Measurements from ENCODE around the gene TMEM72. TPM values are rescaled to one million over a fixed set of nuclear protein-coding genes. Genes with fewer than 3 reads are reported as not detected.
A peak's percentile ranks its signal among the peaks of the same experiment; 100 is the strongest.

TMEM72 gene
- total and polyA plus RNA-seq, 2 of the 13 experiments (the other 11 are each of a cell fraction or from before 2014, with no cell fraction given) = 0.04 TPM; not detected in 1

DNA sequence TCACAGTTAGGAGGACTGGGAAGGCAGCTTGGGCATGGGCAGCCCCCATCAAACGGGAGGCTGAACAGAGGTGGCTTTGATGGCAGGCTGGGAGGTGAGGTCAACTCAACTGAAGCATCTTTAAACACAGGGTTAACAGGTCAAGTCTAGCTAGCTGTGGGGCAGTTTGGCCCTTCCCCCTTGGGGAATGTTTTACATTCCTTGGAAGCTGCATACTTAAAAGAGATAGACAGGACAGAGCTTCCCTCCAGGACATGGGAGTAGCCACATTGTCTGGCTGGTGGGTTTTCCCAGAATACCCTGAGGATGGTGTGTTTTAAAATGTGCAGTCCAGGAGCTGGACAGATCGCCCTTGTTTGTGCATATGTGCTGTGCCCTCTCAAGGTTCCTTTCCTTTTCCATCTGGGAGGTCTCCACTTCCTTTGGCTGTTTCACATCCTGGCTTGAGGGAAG lies 41.7 kb downstream of the TMEM72 start (continued):
- TF ChIP-seq ZNF614 (CRISPR knock-in tag; IDR thresholded peaks at IDR 0.05; ENCODE audit: borderline replicate concordance) = 0 out of 2 replicates have a peak, but pooled peaks have one; percentile 36
- 0 out of 2 replicates have a peak, but pooled peaks have one; percentile 44 for TF ChIP-seq HMG20B (CRISPR knock-in tag; conservative IDR thresholded peaks at IDR 0.05)
- TF ChIP-seq NCOA2 (CRISPR knock-in tag; IDR thresholded peaks at IDR 0.05) = peak; percentile 81
- 0 out of 4 replicates have a peak, but pooled peaks of 1 of the 2 experiments have one; percentile 24 for TF ChIP-seq POLR2A (IDR thresholded peaks at IDR 0.05; ENCODE audit: insufficient read depth in 1 of 2, low read depth in 2 of 2, low read length in 2 of 2)
- TF ChIP-seq, protein P1, sequence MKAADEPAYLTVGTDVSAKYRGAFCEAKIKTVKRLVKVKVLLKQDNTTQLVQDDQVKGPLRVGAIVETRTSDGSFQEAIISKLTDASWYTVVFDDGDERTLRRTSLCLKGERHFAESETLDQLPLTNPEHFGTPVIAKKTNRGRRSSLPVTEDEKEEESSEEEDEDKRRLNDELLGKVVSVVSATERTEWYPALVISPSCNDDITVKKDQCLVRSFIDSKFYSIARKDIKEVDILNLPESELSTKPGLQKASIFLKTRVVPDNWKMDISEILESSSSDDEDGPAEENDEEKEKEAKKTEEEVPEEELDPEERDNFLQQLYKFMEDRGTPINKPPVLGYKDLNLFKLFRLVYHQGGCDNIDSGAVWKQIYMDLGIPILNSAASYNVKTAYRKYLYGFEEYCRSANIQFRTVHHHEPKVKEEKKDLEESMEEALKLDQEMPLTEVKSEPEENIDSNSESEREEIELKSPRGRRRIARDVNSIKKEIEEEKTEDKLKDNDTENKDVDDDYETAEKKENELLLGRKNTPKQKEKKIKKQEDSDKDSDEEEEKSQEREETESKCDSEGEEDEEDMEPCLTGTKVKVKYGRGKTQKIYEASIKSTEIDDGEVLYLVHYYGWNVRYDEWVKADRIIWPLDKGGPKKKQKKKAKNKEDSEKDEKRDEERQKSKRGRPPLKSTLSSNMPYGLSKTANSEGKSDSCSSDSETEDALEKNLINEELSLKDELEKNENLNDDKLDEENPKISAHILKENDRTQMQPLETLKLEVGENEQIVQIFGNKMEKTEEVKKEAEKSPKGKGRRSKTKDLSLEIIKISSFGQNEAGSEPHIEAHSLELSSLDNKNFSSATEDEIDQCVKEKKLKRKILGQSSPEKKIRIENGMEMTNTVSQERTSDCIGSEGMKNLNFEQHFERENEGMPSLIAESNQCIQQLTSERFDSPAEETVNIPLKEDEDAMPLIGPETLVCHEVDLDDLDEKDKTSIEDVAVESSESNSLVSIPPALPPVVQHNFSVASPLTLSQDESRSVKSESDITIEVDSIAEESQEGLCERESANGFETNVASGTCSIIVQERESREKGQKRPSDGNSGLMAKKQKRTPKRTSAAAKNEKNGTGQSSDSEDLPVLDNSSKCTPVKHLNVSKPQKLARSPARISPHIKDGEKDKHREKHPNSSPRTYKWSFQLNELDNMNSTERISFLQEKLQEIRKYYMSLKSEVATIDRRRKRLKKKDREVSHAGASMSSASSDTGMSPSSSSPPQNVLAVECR (CRISPR knock-in tag; IDR thresholded peaks at IDR 0.05; ENCODE audit: borderline replicate concordance) = no peak; the same call in 1 of the 2 replicates
- TF ChIP-seq SOX13 (IDR thresholded peaks at IDR 0.05) = no peak
- peak in 1 of 2 experiments; percentile 66; a peak in 2 of 4 replicates for TF ChIP-seq SOX13 (CRISPR knock-in tag; conservative IDR thresholded peaks at IDR 0.05 in 1 of 2, IDR thresholded peaks at IDR 0.05 in 1 of 2)
- peak; percentile 70 for TF ChIP-seq ZBTB7B (CRISPR knock-in tag; IDR thresholded peaks at IDR 0.05)
- TF ChIP-seq MED13 (CRISPR knock-in tag; IDR thresholded peaks at IDR 0.05) = no peak
- no peak for TF ChIP-seq FOXP1 (IDR thresholded peaks at IDR 0.05)
- TF ChIP-seq FOXP1 (CRISPR knock-in tag; IDR thresholded peaks at IDR 0.05) = 0 out of 2 replicates have a peak, but pooled peaks have one; percentile 26
- no peak for TF ChIP-seq ZNF343 (CRISPR knock-in tag; IDR thresholded peaks at IDR 0.05)
- TF ChIP-seq, protein P2, sequence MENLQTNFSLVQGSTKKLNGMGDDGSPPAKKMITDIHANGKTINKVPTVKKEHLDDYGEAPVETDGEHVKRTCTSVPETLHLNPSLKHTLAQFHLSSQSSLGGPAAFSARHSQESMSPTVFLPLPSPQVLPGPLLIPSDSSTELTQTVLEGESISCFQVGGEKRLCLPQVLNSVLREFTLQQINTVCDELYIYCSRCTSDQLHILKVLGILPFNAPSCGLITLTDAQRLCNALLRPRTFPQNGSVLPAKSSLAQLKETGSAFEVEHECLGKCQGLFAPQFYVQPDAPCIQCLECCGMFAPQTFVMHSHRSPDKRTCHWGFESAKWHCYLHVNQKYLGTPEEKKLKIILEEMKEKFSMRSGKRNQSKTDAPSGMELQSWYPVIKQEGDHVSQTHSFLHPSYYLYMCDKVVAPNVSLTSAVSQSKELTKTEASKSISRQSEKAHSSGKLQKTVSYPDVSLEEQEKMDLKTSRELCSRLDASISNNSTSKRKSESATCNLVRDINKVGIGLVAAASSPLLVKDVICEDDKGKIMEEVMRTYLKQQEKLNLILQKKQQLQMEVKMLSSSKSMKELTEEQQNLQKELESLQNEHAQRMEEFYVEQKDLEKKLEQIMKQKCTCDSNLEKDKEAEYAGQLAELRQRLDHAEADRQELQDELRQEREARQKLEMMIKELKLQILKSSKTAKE (CRISPR knock-in tag; IDR thresholded peaks at IDR 0.05; ENCODE audit: borderline replicate concordance) = no peak
- peak; percentile 81 for TF ChIP-seq PATZ1 (CRISPR knock-in tag; IDR thresholded peaks at IDR 0.05)
- no peak for TF ChIP-seq ZFP36L2 (CRISPR knock-in tag; IDR thresholded peaks at IDR 0.05)
- TF ChIP-seq SOX6 (IDR thresholded peaks at IDR 0.05) = no peak
- peak; percentile 29; the same call in 1 of the 2 replicates for TF ChIP-seq SOX6 (CRISPR knock-in tag; IDR thresholded peaks at IDR 0.05)
- TF ChIP-seq MAFK (conservative IDR thresholded peaks at IDR 0.05 in 1 of 2, IDR thresholded peaks at IDR 0.05 in 1 of 2; ENCODE audit: low read length in 2 of 2) = no peak
- TF ChIP-seq ZSCAN30 (CRISPR knock-in tag; IDR thresholded peaks at IDR 0.05) = no peak
- no peak for TF ChIP-seq PLRG1 (conservative IDR thresholded peaks at IDR 0.05)
- TF ChIP-seq HMGA1 (CRISPR knock-in tag; conservative IDR thresholded peaks at IDR 0.05) = no peak
- TF ChIP-seq, protein P3, sequence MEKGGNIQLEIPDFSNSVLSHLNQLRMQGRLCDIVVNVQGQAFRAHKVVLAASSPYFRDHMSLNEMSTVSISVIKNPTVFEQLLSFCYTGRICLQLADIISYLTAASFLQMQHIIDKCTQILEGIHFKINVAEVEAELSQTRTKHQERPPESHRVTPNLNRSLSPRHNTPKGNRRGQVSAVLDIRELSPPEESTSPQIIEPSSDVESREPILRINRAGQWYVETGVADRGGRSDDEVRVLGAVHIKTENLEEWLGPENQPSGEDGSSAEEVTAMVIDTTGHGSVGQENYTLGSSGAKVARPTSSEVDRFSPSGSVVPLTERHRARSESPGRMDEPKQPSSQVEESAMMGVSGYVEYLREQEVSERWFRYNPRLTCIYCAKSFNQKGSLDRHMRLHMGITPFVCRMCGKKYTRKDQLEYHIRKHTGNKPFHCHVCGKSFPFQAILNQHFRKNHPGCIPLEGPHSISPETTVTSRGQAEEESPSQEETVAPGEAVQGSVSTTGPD (CRISPR knock-in tag; IDR thresholded peaks at IDR 0.05) = no peak
- no peak for TF ChIP-seq ESRRA (CRISPR knock-in tag; IDR thresholded peaks at IDR 0.05; ENCODE audit: low read depth)
